CD4-positive, alpha-beta T cell treated with Interleukin-12 subunit alpha and Interleukin-12 subunit beta, for 1 hour (primary cell): Measurements from ENCODE around the gene ZNF556.

ENCODE experiments used
- DNase-seq: peaks from one replicate; pipeline ENCODE4 v3.0.0-alpha.2; 2020

ZNF556 gene

DNA sequence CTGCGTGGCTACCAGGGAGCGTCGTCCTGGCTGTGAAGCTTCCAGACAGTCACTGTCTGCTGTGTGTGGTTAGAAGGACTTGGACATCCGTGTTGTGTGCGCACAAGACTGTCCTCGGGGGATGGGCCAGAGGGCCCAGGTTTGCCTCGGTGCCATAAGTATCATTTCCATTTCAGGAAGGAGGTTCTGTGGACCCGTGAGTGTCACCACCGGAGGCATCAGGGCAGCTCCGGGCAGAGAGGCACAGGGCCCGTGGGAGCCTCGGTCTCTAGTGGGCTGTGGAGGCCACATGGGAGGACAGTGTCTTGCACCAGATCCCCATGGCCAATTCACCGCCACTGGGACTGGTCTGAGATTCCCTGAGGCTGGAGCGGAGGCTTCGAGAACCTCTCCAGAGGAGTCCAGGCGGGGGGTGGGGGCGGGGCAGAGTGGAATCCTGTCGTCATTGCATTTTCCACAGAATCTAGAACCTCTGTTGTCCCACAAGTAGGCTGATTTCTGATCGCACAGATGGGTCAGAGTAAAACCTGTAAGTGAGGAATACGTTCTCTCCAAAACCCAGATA, 39.6 kb downstream of the ZNF556 start:
- DNase-seq, result no peak

DNA sequence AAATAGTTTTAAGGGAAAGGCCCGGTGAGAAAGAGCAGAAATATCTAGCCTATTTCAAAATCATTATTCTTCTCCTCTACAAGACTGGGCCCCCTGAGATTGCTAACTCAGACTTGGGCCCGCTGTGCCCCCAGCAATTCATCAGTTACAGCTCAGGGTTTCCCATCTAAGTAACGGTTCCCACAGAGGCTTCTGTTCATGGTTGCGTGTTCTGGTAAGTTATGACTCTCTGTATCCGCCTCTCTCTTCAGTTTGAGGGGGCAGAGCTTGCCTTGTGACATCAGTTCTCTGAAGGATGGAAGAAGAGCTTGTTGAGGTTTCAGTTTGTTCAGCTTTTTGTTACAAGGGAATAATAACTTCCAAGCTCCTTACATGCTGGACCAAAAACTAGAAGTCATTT, 45.2 kb downstream of the ZNF556 start:
- no peak for DNase-seq

DNA sequence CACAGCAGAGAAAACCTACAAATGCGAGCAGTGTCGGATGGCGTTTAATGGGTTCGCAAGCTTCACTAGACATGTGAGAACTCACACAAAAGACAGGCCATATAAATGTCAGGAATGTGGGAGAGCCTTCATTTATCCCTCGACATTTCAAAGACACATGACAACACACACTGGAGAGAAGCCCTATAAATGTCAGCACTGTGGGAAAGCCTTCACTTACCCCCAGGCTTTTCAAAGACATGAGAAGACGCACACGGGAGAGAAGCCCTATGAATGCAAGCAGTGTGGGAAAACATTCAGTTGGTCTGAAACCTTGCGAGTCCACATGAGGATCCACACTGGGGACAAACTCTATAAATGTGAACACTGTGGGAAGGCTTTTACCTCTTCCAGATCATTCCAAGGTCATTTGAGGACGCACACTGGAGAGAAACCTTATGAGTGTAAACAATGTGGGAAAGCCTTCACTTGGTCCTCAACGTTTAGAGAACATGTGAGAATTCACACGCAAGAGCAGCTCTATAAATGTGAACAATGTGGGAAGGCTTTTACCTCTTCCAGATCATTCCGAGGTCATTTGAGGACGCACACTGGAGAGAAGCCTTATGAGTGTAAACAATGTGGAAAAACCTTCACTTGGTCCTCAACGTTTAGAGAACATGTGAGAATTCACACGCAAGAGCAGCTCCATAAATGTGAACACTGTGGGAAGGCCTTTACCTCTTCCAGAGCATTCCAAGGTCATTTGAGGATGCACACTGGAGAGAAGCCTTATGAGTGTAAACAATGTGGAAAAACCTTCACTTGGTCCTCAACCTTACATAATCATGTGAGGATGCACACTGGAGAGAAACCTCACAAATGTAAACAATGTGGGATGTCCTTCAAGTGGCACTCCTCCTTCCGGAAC, 50.4 kb downstream of the ZNF556 start:
- DNase-seq, result no peak

DNA sequence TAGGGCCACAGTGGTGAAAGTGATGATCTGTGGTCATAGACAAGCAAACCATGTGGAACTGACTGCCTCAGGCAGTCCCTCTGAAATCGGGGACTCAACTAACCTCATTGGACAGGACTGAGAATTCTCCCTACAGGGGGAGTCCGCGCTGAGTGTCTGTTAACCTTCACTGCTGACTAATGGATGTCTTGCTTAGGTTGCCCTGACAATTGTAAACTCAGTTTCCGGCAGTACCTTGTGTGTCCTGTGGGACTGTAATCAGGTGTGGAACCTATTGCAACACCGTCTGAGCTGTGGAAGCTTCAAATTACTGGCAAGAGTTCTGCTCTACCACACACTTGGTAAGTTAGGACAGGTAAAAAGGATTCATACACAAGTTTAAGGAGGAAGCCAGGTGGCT, 55.9 kb downstream of the ZNF556 start:
- DNase-seq, result no peak

DNA sequence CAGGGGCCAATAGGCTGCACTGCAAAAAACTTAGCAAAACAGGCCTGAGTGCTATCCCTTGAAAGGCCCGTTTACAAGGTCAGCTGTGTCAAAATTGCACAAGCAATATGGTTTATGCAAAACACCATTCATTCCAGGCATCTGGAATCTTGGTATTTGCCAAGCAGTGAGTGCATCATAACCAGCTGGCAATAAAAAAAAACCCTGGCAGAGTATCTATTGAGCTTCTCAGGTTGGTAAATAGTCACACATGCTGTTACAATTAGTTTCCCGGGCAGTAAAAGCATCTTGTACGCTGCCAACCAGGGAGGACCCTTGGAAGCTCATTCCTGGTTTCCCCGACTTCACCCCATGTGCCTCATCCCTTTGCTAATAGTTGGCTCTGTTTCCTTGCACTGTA, 56.4 kb downstream of the ZNF556 start:
- no peak for DNase-seq

DNA sequence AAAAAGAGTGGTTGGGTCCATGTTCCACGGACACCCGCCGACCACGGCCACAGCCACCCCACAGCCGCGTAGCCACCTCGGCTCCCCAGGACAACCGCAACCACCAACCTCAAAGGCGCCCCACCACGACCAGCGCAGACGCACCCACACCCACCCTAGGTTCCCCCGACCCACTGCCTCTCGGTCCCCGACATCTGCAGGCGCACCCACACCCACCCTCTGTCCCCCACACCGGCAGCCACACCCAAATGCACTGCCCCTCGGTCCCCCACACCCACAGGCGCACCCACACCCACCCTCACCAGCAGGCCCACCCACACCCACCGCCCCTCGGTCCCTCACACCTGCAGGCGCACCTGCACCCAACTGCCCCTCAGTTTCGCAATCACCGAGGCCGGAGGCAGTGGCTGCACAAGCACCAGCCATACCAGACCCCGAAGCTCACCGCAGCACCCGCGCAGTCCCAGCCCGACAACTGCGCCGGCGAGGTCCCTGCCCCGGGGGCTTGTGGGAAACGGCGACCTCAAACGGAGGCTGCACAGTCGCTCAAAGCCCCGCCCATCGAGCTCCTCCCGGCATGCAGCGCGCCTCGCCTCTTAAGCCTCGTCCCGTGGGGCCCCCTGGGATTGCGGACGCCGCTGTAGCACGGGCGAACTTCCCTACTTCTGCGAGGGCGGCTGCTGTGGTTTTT, 59.4 kb downstream of the ZNF556 start:
- DNase-seq, result no peak

DNA sequence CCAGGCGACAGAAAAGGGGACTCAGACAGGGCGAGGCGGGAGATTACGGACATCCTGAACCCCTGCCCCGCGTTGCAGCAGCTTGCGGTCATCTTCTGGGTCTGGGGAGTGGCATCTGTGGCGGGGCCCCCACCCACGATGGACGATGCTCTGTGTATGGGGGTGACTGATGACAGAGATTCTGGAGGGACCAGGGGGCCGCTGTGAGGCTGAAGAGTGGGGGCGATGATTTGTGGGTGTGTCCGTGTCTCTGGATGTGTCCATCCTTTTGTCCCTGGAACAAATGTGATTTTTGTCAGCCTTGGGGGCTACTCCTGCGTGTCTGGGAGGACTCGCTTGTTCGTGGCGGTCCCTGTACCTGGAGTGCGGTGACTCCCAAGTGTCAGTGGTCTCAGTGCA, 59.9 kb downstream of the ZNF556 start:
- DNase-seq, result no peak
